Subcutaneous abdominal adipose tissue (tissue), 5 donors: ENCODE data around the gene SULT1C2.
"Not testable (repeated sequence)": the region's sequence is repeated elsewhere in the genome, so short reads cannot be mapped to it uniquely, and the experiment has no call there.

ENCODE experiments used
- H3K27ac ChIP-seq: one replicate; pipeline ENCODE4 v1.7.0; 2013; ENCODE audit warnings: low read depth, mild to moderate bottlenecking, inconsistent platforms, low read length, moderate library complexity
- H3K27me3 ChIP-seq, 5 donors: one replicate each; pipeline ENCODE4 v1.7.0; 2013; ENCODE audit warnings: low read length in 5 of 5, inconsistent platforms in 1 of 5; ENCODE audit not compliant: control insufficient read depth in 5 of 5, insufficient read depth in 4 of 5
- H3K36me3 ChIP-seq, 5 donors: one replicate each; pipeline ENCODE4 v1.7.0; 2013; ENCODE audit warnings: low read length in 5 of 5; ENCODE audit not compliant: control insufficient read depth in 5 of 5, insufficient read depth in 5 of 5
- H3K4me1 ChIP-seq, 5 donors: one replicate each; pipeline ENCODE4 v1.7.0; 2013; ENCODE audit warnings: low read length in 5 of 5, mild to moderate bottlenecking in 3 of 5, moderate library complexity in 1 of 5; ENCODE audit not compliant: control insufficient read depth in 5 of 5, insufficient read depth in 5 of 5
- H3K4me3 ChIP-seq, 5 donors: one replicate each; pipeline ENCODE4 v1.7.0; 2013; ENCODE audit warnings: low read length in 5 of 5, low read depth in 1 of 5
- H3K9ac ChIP-seq, 5 donors: one replicate each; pipeline ENCODE4 v1.7.0; 2013; ENCODE audit warnings: low read length in 5 of 5, mild to moderate bottlenecking in 4 of 5, moderate library complexity in 3 of 5
- H3K9me3 ChIP-seq, 5 donors: one replicate each; pipeline ENCODE4 v1.7.0; 2013; ENCODE audit warnings: low read length in 5 of 5; ENCODE audit not compliant: control insufficient read depth in 5 of 5
- donor health status: healthy.
- donor health status: healthy.
- donor health status: healthy.
- donor health status: healthy.
- donor health status: healthy.

Gene SULT1C2

DNA sequence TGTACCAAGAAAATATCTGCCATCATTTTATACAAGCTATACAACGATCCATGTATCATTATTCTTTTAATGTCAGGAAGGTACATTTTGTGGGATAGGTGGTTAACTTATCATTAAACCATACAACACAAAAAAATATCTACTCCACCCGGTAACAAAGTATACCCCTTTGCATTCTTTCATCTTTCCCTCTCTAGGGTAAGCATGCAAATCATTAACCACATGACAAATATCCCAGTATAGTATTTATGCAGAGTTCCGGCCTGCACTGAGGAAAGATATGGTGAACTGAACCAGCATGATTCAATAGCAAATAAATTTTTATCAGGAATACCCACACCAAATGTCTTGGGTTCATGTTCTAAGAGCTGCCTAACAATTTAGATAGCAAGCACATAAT, 22.5 kb upstream of the SULT1C2 start:
- H3K36me3 ChIP-seq, result no peaks in the 10 kb centered on the region
- no peak overlapping the region for H3K9ac ChIP-seq
- no peaks in the 10 kb centered on the region for H3K9me3 ChIP-seq
- no peak overlapping the region for H3K4me3 ChIP-seq
- peaks cover 0 to 24% (median 12%) of the 10 kb centered on the region in 5 donors for H3K4me1 ChIP-seq
- H3K27me3 ChIP-seq, result no peaks in the 10 kb centered on the region
- H3K27ac ChIP-seq, result no peak overlapping the region

DNA sequence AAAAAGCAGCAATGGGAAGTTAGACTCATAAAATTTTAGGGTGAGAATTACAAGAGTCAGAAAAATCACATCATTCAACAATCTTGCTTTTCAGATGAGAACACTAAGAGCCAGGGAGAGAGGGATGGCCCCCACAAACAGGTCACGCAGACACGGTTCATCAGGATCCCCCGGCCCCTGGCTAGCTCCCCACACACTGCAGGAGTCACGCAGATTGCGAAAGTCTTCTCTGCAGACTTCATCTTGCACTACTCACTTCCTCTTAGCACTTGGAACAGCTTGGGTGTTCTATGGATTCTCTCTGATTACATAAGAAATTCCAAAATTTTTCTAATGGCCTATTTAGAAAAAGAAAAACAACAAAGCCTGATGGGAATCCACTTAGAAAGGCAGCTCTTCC, 21.6 kb upstream of the SULT1C2 start:
- H3K9ac ChIP-seq, result no peak overlapping the region
- no peaks in the 10 kb centered on the region for H3K36me3 ChIP-seq
- no peaks in the 10 kb centered on the region for H3K27me3 ChIP-seq
- no peak overlapping the region for H3K4me3 ChIP-seq
- H3K4me1 ChIP-seq, result peaks cover 0 to 24% (median 16%) of the 10 kb centered on the region in 5 donors
- peak overlapping the region; percentile 32 for H3K27ac ChIP-seq
- no peaks in the 10 kb centered on the region for H3K9me3 ChIP-seq

DNA sequence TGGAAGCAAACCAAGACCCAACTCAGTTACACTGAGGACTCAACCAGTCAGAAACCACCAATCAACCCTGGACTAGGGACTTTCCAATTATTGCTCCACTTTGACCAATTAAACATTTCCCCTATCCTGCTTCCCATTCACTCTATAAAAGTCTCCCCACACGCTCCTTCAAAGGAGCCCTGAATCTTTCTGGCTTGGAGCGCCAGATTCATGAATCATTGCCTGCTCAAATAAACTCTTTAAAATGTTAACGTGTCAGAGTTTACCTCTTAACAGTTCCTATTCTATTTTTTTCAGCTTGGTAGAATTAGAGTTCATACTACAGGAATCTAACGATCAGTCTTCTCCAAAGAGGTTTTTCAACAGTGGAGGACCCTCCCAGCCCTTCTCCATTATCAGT, 20.7 kb upstream of the SULT1C2 start:
- H3K4me3 ChIP-seq, result no peak overlapping the region
- H3K9me3 ChIP-seq, result no peaks in the 10 kb centered on the region
- peaks cover 0 to 25% (median 19%) of the 10 kb centered on the region in 5 donors for H3K4me1 ChIP-seq
- no peaks in the 10 kb centered on the region for H3K27me3 ChIP-seq
- H3K36me3 ChIP-seq, result no peaks in the 10 kb centered on the region
- no peak overlapping the region for H3K9ac ChIP-seq
- peak overlapping the region; percentile 32 for H3K27ac ChIP-seq

DNA sequence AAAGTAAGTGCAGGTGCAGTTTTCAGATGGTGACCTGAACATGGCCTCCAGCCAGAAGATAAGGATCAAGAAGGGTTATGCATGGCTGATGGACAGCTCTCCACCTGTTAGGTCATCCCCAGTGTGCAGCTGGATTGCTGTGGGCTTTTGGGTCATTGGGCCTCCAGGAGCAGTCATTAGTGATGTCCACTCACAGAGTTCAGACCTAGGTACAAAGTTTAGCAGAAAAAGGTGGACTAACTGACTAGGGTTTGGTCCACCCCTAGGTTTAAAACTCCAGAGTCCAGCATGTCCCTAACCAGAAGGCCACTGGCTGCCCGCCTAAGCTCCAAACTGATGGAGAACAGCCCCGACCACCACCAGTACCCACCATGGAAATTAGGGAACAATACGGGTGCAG, 18.3 kb upstream of the SULT1C2 start:
- Histone ChIP-seq H3K36me3 (no peaks in the 10 kb centered on the region), H3K27ac (no peak overlapping the region), H3K9me3 (no peaks in the 10 kb centered on the region), H3K4me1 (peaks cover 0 to 25% (median 19%) of the 10 kb centered on the region in 5 donors), H3K27me3 (no peaks in the 10 kb centered on the region), H3K4me3 (no peak overlapping the region), H3K9ac (no peak overlapping the region)

DNA sequence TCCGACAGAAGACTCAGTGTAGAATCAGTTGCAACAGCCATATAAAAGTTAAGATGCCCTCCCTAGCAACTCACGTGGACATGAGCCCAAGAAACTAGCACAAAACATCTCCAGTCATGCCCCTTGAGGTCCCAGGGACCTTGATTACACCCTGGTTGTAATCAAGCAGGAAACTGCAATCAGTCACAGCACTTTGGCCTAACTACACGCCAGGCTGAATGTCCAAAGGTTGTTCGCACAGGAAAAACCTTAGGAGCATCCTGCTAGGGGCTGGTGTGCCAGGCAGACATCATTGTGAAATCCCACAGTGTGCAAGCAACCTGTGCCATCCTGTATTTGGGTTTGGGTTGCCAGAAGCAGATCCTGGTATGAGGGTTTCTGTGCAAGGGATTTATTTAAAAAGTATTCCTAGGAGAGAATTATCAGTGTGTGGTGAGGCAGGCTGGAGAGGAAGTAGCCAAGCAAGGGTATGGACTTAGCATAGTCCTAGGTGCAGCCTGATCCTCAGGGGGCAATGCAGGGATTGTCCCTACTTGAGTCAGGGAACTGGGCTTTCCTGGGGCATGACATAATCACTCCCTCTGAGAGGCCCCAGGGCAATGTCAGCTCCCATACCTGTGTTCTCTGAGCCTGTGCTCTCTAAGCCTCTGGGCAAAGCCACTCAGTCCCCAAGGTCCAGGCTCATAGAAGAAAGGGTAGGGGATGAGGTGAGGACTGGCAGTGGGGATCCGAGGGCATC, 17.8 kb upstream of the SULT1C2 start:
- Histone ChIP-seq H3K4me3 (peak overlapping the region in 1 of 5 donors; percentile 65), H3K9me3 (no peaks in the 10 kb centered on the region), H3K27me3 (no peaks in the 10 kb centered on the region), H3K9ac (no peak overlapping the region), H3K27ac (no peak overlapping the region), H3K36me3 (no peaks in the 10 kb centered on the region), H3K4me1 (peaks cover 0 to 23% (median 19%) of the 10 kb centered on the region in 5 donors)

DNA sequence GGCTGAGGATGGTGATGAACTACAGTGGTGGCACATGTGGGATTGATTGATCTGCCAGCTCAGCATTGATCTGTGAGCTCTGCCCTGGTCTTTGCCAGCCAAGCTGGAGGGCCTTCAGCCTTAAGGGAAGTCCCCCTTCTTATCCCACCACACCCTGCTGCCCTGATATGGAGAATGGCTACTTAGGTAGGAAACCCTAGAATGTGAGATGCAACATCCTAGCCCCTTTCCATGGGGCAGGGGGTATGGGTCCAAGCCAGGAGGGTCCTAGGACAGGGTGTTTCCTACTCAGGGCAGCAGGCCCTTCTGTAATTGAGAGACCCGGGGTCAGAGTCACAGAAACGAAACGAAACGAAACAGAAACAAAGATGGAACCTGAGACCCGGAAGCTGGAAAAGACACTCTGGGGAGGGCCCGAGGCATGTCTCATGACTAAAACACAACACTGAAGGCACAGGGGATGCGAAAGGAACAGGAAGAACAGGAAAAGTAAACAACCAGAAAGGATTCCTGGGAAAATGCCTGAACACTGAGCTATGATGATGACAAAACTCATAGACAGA, 16.9 kb upstream of the SULT1C2 start:
- no peaks in the 10 kb centered on the region for H3K36me3 ChIP-seq
- H3K27me3 ChIP-seq, result no peaks in the 10 kb centered on the region
- H3K27ac ChIP-seq, result peak overlapping the region; percentile 18
- H3K9me3 ChIP-seq, result no peaks in the 10 kb centered on the region
- H3K4me1 ChIP-seq, result peaks cover 0 to 23% (median 12%) of the 10 kb centered on the region in 5 donors
- H3K4me3 ChIP-seq, result peak overlapping the region; percentile 3 to 67 (median 55)
- H3K9ac ChIP-seq, result peak overlapping the region in 3 of 5 donors; percentile 1 to 62 (median 11)

DNA sequence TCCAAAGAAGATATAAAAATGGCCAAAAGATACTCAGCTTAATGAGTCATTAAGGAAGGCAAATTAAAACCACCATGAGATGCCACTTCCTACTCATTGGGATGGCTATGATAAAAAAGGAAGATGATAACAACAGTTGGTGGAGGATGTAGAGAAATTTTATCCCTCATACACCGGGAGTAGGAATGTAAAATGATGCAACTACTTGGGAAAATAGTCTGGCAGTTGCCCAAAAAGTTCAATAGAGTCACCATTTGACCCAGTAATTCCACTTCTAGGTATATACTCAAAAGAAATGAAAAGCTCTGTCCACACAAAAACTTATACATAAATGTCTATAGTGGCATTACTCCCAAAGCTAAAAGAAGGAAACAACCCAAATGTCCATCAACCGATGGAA, 10.1 kb upstream of the SULT1C2 start:
- Histone ChIP-seq H3K4me1 (no peaks in the 10 kb centered on the region), H3K9ac (no peak overlapping the region), H3K4me3 (no peak overlapping the region), H3K27ac (no peak overlapping the region), H3K36me3 (no peaks in the 10 kb centered on the region), H3K9me3 (no peaks in the 10 kb centered on the region), H3K27me3 (no peaks in the 10 kb centered on the region)

DNA sequence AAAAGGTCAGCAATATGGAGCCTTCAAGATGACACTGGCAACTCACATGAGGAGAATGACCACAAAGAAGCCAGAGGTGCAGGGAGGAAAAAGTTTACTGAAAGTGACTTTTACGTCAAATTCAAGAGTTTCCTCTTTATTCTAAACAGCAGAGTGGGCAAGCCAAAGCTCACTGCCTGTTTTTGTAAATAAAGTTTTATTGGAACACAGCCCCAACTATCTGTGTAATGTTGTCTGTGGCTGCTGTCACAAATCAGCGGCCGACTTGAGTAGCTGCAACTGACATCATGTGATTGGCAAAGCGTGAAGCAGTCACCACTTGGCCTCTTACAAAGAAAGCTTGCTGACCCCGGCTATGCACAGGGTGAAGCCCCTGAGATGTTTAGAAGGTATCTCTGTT, 9.2 kb upstream of the SULT1C2 start:
- Histone ChIP-seq H3K4me3 (no peak overlapping the region), H3K4me1 (no peaks in the 10 kb centered on the region), H3K36me3 (no peaks in the 10 kb centered on the region), H3K27ac (no peak overlapping the region), H3K27me3 (no peaks in the 10 kb centered on the region), H3K9me3 (no peaks in the 10 kb centered on the region), H3K9ac (no peak overlapping the region)

DNA sequence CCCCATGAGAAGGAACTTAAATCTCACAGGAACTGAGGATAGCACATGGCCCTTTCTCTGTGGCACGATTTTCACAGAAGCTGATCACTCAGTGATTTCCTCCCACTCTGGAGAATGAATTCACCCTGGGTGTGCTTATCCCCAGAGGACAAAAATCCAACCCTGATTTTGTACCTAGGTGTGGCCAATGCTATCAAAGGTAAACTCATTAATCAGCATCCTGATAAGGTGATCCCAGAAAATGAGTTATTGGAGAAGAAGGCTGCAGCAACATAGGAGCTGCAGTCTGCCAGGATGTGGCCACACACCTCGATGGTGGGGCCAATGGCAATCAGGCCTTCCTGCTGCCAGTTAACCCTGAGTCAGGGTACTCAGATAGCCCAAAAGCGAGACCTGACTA, 8.2 kb upstream of the SULT1C2 start:
- Histone ChIP-seq H3K9ac (no peak overlapping the region), H3K4me1 (no peaks in the 10 kb centered on the region), H3K9me3 (no peaks in the 10 kb centered on the region), H3K4me3 (no peak overlapping the region), H3K27me3 (no peaks in the 10 kb centered on the region), H3K27ac (no peak overlapping the region), H3K36me3 (no peaks in the 10 kb centered on the region)

DNA sequence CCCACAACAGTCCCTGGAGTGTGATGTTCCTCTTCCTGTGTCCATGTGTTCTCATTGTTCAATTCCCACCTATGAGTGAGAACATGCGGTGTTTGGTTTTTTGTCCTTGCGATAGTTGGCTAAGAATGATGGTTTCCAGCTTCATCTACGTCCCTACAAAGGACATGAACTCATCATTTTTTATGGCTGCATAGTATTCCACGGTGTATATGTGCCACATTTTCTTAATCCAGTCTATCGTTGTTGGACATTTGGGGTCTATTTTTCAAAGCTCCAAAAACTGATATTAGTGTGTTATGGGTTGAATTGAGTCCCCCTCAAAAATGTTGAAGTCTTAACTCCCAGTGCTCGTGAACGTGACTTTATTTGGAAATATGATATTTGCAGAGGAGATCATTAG, 4.1 kb upstream of the SULT1C2 start:
- not testable (repeated sequence) for H3K27ac ChIP-seq, H3K27me3 ChIP-seq, H3K9ac ChIP-seq, H3K36me3 ChIP-seq, H3K4me1 ChIP-seq, H3K4me3 ChIP-seq, H3K9me3 ChIP-seq
